Body of pancreas (tissue), 4 donors: ENCODE measurements around the gene SLC22A4.

Experiments used
- CTCF ChIP-seq, 7 experiments: fragments of 450-650 bp in 4 of 7; fragments of 200-600 bp in 3 of 7; sonication (generic) in 3 of 7; IDR thresholded peaks; one replicate each; pipeline ENCODE4 v1.5.1; 2016 to 2019; ENCODE audit warnings: antibody characterized with exemption in 7 of 7
- POLR2A ChIP-seq, 3 donors: fragments of 450-650 bp; IDR thresholded peaks; one replicate each; pipeline ENCODE4 v1.6.1; 2016; ENCODE audit warnings: antibody characterized with exemption in 3 of 3, mild to moderate bottlenecking in 2 of 3

- TF ChIP-seq CTCF (IDR thresholded peaks at IDR 0.05) = no peak
- TF ChIP-seq POLR2A (IDR thresholded peaks at IDR 0.05) = no peak
Observed at GRCh38 chr5:132268769-132269551, 25.2 kb upstream of the SLC22A4 start.
